Natural killer cell (primary cell): ENCODE results near the gene CABLES1. TPM values are rescaled to one million over a fixed set of nuclear protein-coding genes. Genes with fewer than 3 reads are reported as not detected.

Experiments used
- ATAC-seq, 3 donors: fragments of 150-1000 bp in 2 of 3; fragments of 200-7000 bp in 1 of 3; cut with Tn5 transposase; 1 replicate in 1 of 3; 2 replicates in 2 of 3; pipeline ENCODE4 v1.10.0; 2021; ENCODE audit warnings: mild to moderate bottlenecking in 2 of 3, moderate library complexity in 2 of 3
- DNase-seq, 2 donors: peaks; one replicate each; pipeline versions ENCODE4 v3.0.0 to v3.0.0-alpha.2; 2013 to 2021; ENCODE audit warnings: mixed read lengths in 1 of 2
- H3K27ac ChIP-seq: one replicate; pipeline ENCODE4 v1.5.1; 2013; ENCODE audit warnings: mild to moderate bottlenecking, low read length
- H3K27me3 ChIP-seq: one replicate; pipeline ENCODE4 v1.6.1; 2013; ENCODE audit warnings: low read length; ENCODE audit not compliant: control insufficient read depth, insufficient read depth
- H3K36me3 ChIP-seq: one replicate; pipeline ENCODE4 v1.6.1; 2013; ENCODE audit warnings: low read length; ENCODE audit not compliant: control insufficient read depth, insufficient read depth
- H3K4me1 ChIP-seq: one replicate; pipeline ENCODE4 v1.6.1; 2013; ENCODE audit warnings: low read length; ENCODE audit not compliant: control insufficient read depth, insufficient read depth
- H3K4me3 ChIP-seq: one replicate; pipeline ENCODE4 v1.5.1; 2013; ENCODE audit warnings: low read length
- H3K9me3 ChIP-seq: one replicate; pipeline ENCODE4 v1.6.1; 2013; ENCODE audit warnings: low read length; ENCODE audit not compliant: control insufficient read depth, insufficient read depth
- H3K27ac Mint-ChIP-seq, 2 donors: one replicate each; pipeline ENCODE4 v1.8.0; 2022; ENCODE audit warnings: mild to moderate bottlenecking in 2 of 2, mixed read lengths in 2 of 2, moderate library complexity in 1 of 2
- H3K27me3 Mint-ChIP-seq, 2 donors: one replicate each; pipeline ENCODE4 v1.8.0; 2022; ENCODE audit warnings: low read depth in 2 of 2, mixed read lengths in 2 of 2
- H3K36me3 Mint-ChIP-seq: one replicate; pipeline ENCODE4 v1.8.0; 2022; ENCODE audit warnings: mixed read lengths
- H3K4me1 Mint-ChIP-seq, 2 donors: one replicate each; pipeline ENCODE4 v1.8.0; 2022; ENCODE audit warnings: mixed read lengths in 2 of 2
- H3K4me3 Mint-ChIP-seq: one replicate; pipeline ENCODE4 v1.8.0; 2022; ENCODE audit warnings: mild to moderate bottlenecking, moderate library complexity, mixed read lengths
- H3K9me3 Mint-ChIP-seq, 2 donors: one replicate each; pipeline ENCODE4 v1.8.0; 2022; ENCODE audit warnings: mixed read lengths in 2 of 2
- WGBS: methylation state at CpG from one replicate; pipeline ENCODE4 v1.1.7; 2013; ENCODE audit warnings: missing lambda C conversion rate; ENCODE audit not compliant: insufficient coverage; 5-methylcytosine and 5-hydroxymethylcytosine counted together
- intact Hi-C: fragments of 100-400 bp; cut with micrococcal nuclease; formaldehyde crosslinking; loops from one replicate; pipeline ENCODE4 v1.14.2; 2022
- total RNA-seq, 4 donors: library from RNA; stranded (reverse); fragments of 120-200 nt in 1 of 4; gene quantifications; one replicate each; pipeline versions ENCODE4 v1.2.3 to v1.2.4, GENCODE V29; 2013 to 2022
- TF ChIP-seq, protein P1 (sequence below): fragments of 200-600 bp; IDR thresholded peaks from one replicate; pipeline ENCODE4 v1.8.0; 2022; ENCODE audit warnings: antibody characterized with exemption

CABLES1 gene
- total RNA-seq, 3 donors from 2014 or later (not counting 1 experiment from before 2014, with no cell fraction given), result 1.3 to 2.2 (median 1.8) TPM

DNA sequence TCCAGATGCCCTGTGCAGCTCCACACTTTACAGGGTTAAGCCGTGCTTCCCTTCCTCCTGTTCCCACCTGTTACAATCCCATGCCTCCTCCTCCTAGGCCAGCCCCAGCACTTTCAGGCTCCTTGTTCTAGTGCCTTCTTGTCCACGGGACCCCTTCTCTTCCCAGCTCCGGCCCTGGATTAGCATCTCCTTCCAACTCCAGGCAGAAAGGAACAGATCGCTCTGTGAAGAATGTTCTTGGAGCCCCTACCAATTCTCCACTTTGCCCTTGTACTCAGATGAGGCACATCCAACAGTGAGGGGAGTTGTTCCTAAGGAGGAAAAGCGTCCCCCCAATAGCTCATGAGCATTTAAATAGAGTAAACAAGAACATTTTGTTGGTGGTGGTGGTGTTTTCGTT, 72.7 kb downstream of the CABLES1 start:
- Mint-ChIP-seq H3K27ac (peak overlapping the region in 1 of 2 donors; percentile 44), H3K27me3 (peaks cover 0 to 10% of the 10 kb centered on the region in 2 donors)

GRCh38 chr18:23208600-23208999, 73.3 kb downstream of the CABLES1 start:
- Mint-ChIP-seq H3K4me1 (peaks cover 0 to 17% of the 10 kb centered on the region in 2 donors), H3K27ac (no peak overlapping the region), H3K4me3 (no peak overlapping the region), H3K36me3 (no peaks in the 10 kb centered on the region), H3K9me3 (peaks cover 0 to 3% of the 10 kb centered on the region in 2 donors), H3K27me3 (peaks cover 0 to 7% of the 10 kb centered on the region in 2 donors)
- Histone ChIP-seq H3K27me3 (no peaks in the 10 kb centered on the region), H3K9me3 (peaks cover 5% of the 10 kb centered on the region), H3K4me3 (no peak overlapping the region), H3K27ac (no peak overlapping the region), H3K36me3 (no peaks in the 10 kb centered on the region), H3K4me1 (no peaks in the 10 kb centered on the region)
- ATAC-seq, result no peak
- DNase-seq, result no peak
- TF ChIP-seq, protein P1, sequence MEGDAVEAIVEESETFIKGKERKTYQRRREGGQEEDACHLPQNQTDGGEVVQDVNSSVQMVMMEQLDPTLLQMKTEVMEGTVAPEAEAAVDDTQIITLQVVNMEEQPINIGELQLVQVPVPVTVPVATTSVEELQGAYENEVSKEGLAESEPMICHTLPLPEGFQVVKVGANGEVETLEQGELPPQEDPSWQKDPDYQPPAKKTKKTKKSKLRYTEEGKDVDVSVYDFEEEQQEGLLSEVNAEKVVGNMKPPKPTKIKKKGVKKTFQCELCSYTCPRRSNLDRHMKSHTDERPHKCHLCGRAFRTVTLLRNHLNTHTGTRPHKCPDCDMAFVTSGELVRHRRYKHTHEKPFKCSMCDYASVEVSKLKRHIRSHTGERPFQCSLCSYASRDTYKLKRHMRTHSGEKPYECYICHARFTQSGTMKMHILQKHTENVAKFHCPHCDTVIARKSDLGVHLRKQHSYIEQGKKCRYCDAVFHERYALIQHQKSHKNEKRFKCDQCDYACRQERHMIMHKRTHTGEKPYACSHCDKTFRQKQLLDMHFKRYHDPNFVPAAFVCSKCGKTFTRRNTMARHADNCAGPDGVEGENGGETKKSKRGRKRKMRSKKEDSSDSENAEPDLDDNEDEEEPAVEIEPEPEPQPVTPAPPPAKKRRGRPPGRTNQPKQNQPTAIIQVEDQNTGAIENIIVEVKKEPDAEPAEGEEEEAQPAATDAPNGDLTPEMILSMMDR, result no peak
- intact Hi-C loops, result no loop called here
- 91% methylated on average over 3 of the region's 3 CpGs for WGBS

More for the DNA sequence above, 72.7 kb downstream of the CABLES1 start:
- DNase-seq (no peak), ATAC-seq (no peak)
- H3K27ac ChIP-seq, result no peak overlapping the region
- no peak overlapping the region for H3K4me3 ChIP-seq
- Mint-ChIP-seq H3K4me1 (peaks cover 5 to 21% of the 10 kb centered on the region in 2 donors), H3K9me3 (peaks cover 0 to 3% of the 10 kb centered on the region in 2 donors), H3K36me3 (no peaks in the 10 kb centered on the region), H3K4me3 (no peak overlapping the region)
- intact Hi-C loops, result no loop called here
- H3K27me3 ChIP-seq, result no peaks in the 10 kb centered on the region
- H3K4me1 ChIP-seq, result no peaks in the 10 kb centered on the region
- TF ChIP-seq, protein P1, result no peak
- no peaks in the 10 kb centered on the region for H3K36me3 ChIP-seq
- H3K9me3 ChIP-seq, result peaks cover 5% of the 10 kb centered on the region
- 96% methylated on average over 5 of the region's 6 CpGs for WGBS

- Histone ChIP-seq H3K36me3 (no peaks in the 10 kb centered on the region), H3K27ac (no peak overlapping the region), H3K4me1 (no peaks in the 10 kb centered on the region), H3K27me3 (no peaks in the 10 kb centered on the region), H3K9me3 (peaks cover 5% of the 10 kb centered on the region), H3K4me3 (no peak overlapping the region)
- ATAC-seq (no peak), DNase-seq (no peak)
- TF ChIP-seq, protein P1, result no peak
- H3K4me1 Mint-ChIP-seq, result peaks cover 0 to 13% of the 10 kb centered on the region in 2 donors
- peaks cover 0 to 7% of the 10 kb centered on the region in 2 donors for H3K27me3 Mint-ChIP-seq
- 58% methylated on average over 3 of the region's 3 CpGs for WGBS
- intact Hi-C loops, result no loop called here
- H3K36me3 Mint-ChIP-seq, result no peaks in the 10 kb centered on the region
- no peak overlapping the region for H3K4me3 Mint-ChIP-seq
- peaks cover 0 to 3% of the 10 kb centered on the region in 2 donors for H3K9me3 Mint-ChIP-seq
- no peak overlapping the region for H3K27ac Mint-ChIP-seq
These were observed 73.7 kb downstream of the CABLES1 start for GRCh38 chr18:23209031-23209430.

- no peaks in the 10 kb centered on the region for H3K4me1 ChIP-seq
- no peaks in the 10 kb centered on the region for H3K27me3 ChIP-seq
- no peak for ATAC-seq
- intact Hi-C loops, result no loop called here
- TF ChIP-seq, protein P1, result no peak
- H3K27ac Mint-ChIP-seq, result no peak overlapping the region
- no peak overlapping the region for H3K4me3 Mint-ChIP-seq
- H3K27ac ChIP-seq, result no peak overlapping the region
- H3K9me3 Mint-ChIP-seq, result peaks cover 0 to 3% of the 10 kb centered on the region in 2 donors
- peaks cover 0 to 7% of the 10 kb centered on the region in 2 donors for H3K4me1 Mint-ChIP-seq
- 94% methylated on average over 7 of the region's 7 CpGs for WGBS
- H3K36me3 Mint-ChIP-seq, result no peaks in the 10 kb centered on the region
- H3K4me3 ChIP-seq, result no peak overlapping the region
- peaks cover 0 to 2% of the 10 kb centered on the region in 2 donors for H3K27me3 Mint-ChIP-seq
- no peaks in the 10 kb centered on the region for H3K36me3 ChIP-seq
- peaks cover 5% of the 10 kb centered on the region for H3K9me3 ChIP-seq
- no peak for DNase-seq
These were observed 74.5 kb downstream of the CABLES1 start for GRCh38 chr18:23209796-23210195.
